Measurements from ENCODE around the gene UCKL1.
A peak's percentile ranks its signal among the peaks of the same experiment; 100 is the strongest.
"Not testable (repeated sequence)": the region's sequence is repeated elsewhere in the genome, so short reads cannot be mapped to it uniquely, and the experiment has no call there.

The UCKL1 gene

GRCh38 chr20:63972312-63973159 is 16.3 kb upstream of the UCKL1 start:
- no peak for DNase-seq

GRCh38 chr20:63971960-63972311 is 15.7 kb upstream of the UCKL1 start:
- DNase-seq: not testable (repeated sequence)

DNA sequence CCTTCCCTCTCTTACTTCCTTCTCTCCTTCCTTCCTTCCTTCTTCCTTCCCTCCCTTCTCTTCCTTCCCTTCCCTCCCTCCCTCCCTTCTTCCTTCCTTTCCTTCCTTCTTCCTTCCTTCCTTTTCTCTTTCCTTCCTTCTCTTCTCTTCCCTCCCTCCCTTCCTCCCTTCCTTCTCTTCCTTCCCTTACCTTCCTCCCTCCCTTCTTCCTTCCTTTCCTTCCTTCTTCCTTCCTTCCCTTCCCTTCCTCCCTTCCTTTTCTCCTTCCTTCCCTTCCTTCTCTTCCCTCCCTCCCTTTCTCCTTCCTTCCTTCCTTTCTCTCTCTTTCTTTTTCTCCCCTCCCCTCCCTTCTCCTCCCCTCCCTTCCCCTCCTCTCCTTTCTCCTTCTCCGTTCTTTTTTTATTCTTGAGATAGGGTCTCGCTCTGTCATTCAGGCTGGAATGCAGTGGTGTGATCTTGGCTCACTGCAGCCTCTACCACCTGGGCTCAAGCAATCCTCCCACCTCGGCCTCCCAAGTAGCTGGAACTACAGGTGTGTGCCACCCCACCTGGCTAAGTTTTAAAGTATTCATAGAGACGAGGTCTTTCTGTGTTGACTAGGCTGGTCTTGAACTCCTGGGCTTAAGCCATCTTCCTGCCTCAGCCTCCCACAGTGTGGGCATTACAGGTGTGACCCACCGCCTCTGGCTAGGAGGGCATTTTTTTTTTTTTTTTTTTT is 14.7 kb upstream of the UCKL1 start:
- no peak for DNase-seq

DNA sequence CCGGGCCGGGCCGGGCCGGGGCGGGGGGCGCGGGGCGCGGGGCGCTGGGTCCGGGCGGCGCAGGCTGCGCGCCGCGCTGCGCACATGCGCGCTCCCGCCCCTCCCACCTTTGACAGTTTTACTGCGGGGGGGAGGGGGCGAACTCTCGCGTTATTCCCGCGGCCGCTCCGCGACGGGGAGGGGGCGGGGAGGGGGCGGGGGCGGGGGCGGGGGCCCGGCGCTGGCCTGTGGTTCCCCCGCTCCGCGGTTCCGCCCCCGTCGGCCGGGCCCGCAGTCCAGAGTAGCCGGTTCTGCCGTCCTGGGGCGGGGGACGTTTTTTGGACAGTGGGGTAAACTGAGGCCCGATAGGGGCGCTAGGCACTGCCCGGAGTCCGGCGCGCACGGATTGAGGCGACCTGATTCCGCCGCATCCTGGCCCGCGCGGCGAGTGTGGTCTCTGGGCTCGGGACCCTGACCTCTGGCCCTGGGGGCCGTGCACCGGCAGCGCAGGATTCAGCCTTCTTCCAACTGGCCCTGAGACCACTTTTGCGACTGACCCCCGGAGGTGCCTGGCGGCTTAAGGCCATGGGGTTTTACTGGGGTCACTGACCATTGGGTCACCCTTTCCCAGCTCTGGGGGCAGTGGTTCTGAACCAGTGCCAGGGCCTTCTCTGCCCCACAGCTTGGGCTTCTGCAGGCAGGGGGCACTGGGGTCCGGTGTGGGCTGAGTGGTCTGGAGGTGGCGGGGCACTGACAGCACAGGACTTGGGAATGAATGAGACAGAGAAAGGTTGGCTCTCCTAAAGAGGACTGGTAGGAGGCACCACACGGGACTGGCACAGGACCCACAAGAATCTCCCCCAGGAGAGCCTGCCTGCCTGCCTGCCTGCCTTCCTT is 13.9 kb upstream of the UCKL1 start, which contains the start of gene ZNF512B:
Gene ZNF512B, minus strand, starts transcription at position 93 of the 876 bp plus-strand sequence. CDS start 1,980 bp downstream, outside the sequence.
- DNase-seq: peak; percentile 70

DNA sequence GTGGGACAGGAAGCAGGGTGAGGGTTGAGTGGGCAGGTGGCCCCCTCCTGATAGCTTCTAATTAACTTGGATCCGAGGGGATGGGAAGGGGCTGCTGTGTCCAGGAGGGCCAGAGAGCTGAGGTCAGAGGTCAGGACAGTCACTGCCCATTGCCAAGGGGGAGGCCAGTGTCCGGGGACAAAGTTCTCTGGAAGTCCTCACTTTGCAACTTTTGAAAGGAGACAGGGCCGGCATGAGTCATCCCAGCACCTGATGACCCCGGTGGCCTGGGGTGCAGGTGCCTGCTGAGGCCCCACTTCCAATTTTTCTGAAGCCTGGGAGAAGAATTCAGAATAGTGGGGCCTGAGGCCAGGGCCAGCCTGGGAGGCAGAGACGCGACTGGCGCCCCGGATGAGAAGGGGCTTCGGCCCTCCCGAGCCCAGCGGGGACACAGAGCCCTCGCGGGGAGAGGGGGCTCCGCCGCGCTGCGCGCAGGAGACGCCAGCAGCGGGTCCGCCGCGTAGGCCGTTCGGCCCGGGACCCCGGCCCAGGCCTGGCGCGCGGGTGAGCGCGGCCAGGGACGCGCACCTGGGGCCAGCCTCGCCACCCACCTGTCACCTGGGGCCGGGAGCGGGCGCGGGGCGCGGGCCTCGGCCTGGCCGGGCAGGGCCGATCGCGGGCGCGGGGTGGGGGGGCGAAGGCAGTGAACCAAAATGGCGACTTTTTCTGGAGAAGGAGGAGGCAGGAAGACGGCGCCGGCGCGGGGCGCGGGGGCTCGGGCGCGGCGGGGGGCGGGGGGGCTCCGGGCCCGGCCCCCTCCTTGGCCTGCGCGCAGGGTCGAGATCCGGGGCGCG is 12.9 kb upstream of the UCKL1 start:
- peak; percentile 49 for DNase-seq

DNA sequence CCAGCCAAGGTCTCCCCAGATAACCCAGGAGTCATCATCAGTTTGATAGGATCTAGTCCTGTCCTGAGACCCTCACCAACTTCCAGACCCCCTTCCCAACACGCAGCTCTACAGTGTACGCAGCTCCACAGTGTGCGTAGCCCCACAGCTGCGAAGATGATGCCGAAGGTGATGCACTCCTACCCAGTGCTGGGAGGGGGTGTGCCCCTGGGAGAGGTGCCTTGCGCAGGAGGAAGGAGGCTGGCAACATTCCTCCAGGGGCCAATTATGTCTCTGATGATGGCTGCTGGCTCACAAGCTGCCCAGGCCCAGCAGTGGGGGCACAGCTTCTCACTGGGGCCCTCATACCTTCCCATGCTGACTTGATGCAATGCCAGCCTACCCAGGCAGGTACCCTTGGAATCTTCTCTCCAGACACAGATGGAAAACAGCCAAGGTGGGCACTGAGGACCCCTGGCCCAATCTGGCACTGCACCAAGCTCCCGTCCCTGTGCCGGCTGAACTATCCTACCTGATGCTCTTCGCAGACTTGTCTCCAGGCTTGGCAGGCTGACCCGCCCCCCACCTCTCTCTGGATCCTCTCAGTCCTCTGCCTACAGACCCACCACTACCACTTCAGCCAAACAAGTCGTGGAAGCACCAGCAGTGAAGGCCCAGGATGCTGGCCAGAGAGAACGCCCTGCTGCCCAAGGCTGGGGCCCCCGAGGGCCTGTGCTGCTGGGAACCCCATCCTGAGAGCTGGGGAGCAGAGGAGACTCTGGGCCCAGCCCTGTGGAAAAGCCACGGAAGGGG is 12.1 kb upstream of the UCKL1 start:
- DNase-seq: peak; percentile 29

DNA sequence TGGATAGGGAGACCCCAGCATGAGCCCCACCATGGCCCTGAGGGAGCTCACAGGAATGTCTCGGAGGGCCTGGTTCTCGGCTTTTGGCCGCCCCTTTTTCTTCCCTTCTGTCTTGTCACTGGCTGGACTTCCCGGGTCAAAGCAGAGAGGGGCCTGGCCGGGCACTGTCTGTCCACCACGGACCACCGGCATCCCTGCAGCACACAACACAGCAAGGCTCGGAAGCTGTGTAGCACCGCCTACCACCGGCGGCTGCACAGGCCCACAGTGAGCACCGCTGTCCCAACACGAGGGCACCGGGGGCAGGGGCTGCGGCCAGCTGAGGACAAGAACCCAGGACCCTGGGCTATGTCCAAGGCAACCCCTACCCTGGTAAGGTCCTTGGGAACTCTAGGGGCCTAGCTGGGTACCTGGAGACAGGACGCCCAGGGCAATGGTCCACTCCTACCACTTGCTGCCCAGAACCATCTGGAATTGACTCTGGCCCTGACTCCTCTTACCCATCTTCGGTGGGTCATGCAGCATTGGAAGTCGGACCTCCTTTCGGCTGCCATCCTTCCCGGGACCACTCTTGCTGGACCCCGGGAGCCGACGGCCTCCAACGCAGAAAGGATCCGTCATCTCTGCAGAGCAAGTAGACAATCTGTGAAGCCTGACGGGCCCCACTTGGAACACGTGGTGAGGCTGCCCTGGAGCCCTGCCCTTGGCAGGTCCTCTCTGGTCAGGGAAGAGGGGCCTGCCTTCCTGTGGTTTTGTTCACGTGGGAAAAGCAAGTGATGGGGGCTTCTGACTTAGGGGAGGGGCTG is 11.3 kb upstream of the UCKL1 start:
- no peak for DNase-seq

DNA sequence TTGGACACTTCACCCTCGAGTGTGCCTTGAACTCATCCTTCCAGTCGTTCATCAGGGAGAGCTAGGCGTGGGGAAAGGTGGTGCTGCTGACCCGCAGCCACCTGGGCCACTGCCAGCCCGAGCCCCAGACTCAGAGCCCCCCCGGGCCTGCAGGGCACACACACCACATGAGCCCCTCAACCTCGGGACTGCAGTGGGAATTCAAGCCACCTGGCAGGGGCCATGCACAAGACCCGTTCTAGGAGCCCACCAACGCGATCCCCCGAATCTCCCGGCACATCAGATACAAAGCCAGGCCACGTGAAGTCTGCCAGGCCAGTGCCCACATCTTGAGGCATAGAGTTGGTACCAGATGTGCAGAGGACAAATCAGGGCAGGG is 10.7 kb upstream of the UCKL1 start:
- DNase-seq: no peak

DNA sequence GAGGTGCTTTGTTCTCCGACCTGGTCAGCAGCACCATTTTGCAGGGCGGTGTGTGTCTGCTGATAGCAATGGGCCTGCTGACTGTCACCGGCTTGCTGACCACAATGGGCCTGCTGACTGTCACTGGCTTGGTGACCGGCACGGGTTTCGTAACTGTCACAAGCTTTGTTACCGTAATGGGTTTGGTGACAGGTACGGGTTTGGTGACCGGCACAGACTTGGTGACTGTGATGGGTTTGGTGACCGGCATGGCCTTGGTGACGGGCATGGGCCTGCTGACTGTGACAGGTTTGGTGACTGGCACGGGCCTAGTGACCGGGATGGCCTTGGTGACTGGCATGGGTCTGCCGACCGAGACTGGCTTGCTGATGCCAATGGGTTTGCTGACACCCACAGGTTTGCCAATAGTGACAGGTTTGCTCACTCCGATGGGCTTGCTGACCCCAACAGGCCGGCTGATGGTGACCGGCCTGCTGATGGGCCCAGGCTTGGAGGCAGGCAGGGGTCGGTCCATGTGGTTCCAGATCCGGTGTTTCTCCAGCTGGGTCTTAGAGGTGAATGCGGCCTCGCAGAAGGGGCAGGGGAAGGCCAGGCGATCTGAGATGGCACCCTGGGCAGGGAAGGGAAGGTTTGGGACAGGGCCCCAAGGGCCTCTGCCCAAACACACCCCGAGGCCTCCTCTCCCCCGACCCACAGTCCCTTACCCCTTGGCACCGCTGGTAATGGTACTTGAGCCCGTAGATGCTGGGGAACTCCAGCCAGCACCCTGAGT is 10.1 kb upstream of the UCKL1 start:
- no peak for DNase-seq

DNA sequence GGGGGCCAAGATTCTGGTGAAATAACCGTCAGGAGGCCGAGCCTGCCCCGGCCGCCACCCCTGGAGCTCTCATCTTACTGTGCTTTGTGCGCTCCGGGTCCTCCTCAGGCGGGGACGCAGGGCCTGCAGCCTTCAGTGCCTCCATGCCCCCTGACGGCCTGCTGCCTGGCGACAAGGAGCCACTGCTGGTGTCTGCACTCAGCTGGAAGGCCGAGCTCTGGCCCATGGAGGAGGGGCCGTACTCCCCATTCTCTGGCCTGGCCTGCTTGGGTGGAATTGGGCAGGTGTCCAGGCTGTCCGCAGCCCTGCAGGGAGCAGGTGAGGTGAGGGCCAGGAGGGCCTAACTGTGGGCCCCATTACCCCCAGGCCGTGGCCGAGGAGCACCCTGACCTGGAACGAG is 8.2 kb upstream of the UCKL1 start:
- DNase-seq: no peak

GRCh38 chr20:63963784-63964301 is 7.6 kb upstream of the UCKL1 start:
- no peak for DNase-seq

DNA sequence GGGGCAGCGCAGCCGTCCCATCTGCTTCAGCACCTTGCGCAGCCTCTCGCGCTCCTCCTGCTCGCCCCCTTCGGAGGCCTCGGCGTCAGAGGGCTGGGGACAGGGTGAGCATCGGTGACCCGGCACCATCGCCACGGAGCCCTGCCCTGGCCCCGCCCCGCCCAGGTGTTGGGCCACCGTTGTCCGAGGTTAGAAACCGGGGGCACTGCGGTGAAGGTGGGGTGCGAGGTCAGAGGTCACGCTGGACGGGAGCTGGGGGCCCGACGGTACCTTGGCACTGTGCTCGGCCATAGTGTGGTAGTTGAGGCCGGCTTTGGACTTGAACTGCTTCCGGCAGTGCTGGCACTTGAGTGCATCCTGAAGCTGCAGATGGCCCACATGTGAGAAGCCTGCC is 7.1 kb upstream of the UCKL1 start:
- no peak for DNase-seq

- DNase-seq: no peak
Measured at GRCh38 chr20:63962426-63963347, 6.5 kb upstream of the UCKL1 start.

- DNase-seq: no peak
Measured at GRCh38 chr20:63961664-63962425, 5.6 kb upstream of the UCKL1 start.

GRCh38 chr20:63960654-63961621 is 4.7 kb upstream of the UCKL1 start:
- DNase-seq: not testable (repeated sequence)

DNA sequence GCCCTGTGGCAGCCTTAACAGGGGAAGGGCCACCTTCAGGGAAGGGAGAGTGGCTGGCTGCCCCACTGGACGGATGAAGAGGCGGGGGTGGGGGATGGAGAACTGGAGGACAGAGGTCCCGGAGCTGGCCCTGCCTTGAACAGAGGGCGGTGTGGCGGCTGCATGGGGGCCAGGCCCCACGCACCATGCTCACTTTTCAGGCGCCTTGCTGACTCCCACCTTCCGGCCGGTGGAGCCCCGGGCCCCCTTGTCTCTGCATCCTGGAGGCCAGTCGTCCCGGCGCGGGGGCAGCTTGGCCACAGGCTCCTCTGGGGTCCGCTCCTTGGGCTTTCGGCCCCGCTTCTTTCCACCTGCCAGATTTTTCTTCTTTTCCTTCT is 3.5 kb upstream of the UCKL1 start:
- DNase-seq: no peak
